ENCODE data around the gene WDFY2. TPM values are rescaled to one million over a fixed set of nuclear protein-coding genes. Genes with fewer than 3 reads are reported as not detected.

WDFY2 gene
- polyA plus RNA-seq, 1 donor from 2014 or later: 5.3 TPM

DNA sequence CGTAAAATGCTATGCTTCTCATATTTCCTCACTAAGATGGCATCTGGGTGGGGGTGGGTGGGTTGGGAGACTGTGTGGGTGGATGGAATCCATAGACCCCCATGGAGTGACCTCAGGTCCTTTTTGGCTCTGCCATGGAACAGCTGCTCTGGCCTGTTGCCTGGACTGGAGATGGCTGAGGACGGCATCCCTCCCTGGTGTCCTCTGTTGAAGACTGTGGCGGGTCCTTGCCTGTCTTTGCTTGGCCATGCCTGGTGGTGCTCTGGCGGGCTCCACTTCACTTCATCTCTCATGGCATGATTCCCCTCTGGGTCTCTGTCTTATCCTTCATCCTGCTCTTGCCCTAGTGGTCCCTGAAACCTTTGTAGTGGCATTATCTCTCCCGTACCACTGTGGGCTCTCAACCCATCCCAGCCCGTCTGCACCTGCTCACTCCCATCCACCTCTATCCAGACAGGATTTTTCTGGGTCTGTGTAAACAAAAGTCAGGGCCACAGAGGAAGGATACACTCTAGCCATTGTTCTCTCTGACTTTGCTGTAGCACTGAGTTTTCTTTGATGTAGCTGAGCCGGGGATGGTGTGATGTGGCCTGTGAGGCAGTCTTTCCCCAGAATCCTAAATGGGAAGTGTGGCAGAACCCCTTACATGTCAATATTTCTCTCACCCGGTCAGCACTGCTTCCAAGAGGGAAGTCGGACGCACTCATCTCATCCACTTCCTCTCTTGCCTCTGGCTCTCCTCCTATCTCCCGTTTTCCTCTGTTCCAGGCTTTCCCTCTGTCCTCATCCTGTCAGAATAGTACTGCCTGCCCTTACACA is 36.1 kb downstream of the WDFY2 start:
- no peaks in the 10 kb centered on the region for H3K9me2 ChIP-seq (ENCODE audit: insufficient read depth, low read length)
- no peaks in the 10 kb centered on the region for H3K36me3 ChIP-seq (ENCODE audit: insufficient read depth, low read length)
- H2AFZ ChIP-seq (ENCODE audit: low read depth, low read length): no peak overlapping the region
- H3K9ac ChIP-seq (ENCODE audit: low read length): no peak overlapping the region
- no peaks in the 10 kb centered on the region for H3F3A ChIP-seq (ENCODE audit: insufficient read depth, low read length, poor library complexity, severe bottlenecking)
- H4K20me1 ChIP-seq (ENCODE audit: insufficient read depth): no peaks in the 10 kb centered on the region
- H3K27ac ChIP-seq (ENCODE audit: low read length): no peak overlapping the region
- H3K4me2 ChIP-seq (ENCODE audit: low read length): no peak overlapping the region
- TF ChIP-seq POLR2AphosphoS5 (IDR thresholded peaks at IDR 0.05) (no peak), MXI1 (conservative IDR thresholded peaks at IDR 0.05; ENCODE audit: poor library complexity, severe bottlenecking) (no peak), RAD21 (conservative IDR thresholded peaks at IDR 0.05) (no peak), EP300 (conservative IDR thresholded peaks at IDR 0.05; ENCODE audit: poor library complexity, severe bottlenecking) (no peak)
- TF ChIP-seq, protein P1, sequence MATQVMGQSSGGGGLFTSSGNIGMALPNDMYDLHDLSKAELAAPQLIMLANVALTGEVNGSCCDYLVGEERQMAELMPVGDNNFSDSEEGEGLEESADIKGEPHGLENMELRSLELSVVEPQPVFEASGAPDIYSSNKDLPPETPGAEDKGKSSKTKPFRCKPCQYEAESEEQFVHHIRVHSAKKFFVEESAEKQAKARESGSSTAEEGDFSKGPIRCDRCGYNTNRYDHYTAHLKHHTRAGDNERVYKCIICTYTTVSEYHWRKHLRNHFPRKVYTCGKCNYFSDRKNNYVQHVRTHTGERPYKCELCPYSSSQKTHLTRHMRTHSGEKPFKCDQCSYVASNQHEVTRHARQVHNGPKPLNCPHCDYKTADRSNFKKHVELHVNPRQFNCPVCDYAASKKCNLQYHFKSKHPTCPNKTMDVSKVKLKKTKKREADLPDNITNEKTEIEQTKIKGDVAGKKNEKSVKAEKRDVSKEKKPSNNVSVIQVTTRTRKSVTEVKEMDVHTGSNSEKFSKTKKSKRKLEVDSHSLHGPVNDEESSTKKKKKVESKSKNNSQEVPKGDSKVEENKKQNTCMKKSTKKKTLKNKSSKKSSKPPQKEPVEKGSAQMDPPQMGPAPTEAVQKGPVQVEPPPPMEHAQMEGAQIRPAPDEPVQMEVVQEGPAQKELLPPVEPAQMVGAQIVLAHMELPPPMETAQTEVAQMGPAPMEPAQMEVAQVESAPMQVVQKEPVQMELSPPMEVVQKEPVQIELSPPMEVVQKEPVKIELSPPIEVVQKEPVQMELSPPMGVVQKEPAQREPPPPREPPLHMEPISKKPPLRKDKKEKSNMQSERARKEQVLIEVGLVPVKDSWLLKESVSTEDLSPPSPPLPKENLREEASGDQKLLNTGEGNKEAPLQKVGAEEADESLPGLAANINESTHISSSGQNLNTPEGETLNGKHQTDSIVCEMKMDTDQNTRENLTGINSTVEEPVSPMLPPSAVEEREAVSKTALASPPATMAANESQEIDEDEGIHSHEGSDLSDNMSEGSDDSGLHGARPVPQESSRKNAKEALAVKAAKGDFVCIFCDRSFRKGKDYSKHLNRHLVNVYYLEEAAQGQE (IDR thresholded peaks at IDR 0.05; ENCODE audit: borderline replicate concordance): no peak
- H3K4me3 ChIP-seq (ENCODE audit: low read length): no peak overlapping the region
- no peaks in the 10 kb centered on the region for H3K27me3 ChIP-seq (ENCODE audit: insufficient read depth, low read depth, low read length)
- no peaks in the 10 kb centered on the region for H3K79me2 ChIP-seq (replicated peaks; ENCODE audit: insufficient read depth, low read length)
- H3K9me3 ChIP-seq (ENCODE audit: low read length): no peaks in the 10 kb centered on the region

DNA sequence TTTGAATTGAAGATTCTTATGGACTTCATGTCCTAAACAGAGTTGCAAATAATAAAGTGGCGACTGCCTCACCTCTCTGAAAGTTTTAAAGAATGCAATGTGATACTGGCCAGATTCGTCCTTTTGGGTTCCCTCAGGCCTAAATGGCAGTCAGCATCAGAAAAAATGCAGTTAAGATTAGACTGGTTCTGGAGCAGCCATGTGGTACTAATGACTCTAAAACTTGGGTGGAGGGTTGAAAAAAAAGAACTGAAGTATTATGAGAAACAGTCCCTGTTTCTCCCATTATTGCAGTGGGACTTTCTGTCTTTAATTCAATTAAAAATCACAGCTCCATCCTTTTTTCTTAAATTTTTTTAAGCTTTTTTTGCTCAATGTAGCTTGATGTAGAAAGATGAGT is 37.3 kb downstream of the WDFY2 start:
- Histone ChIP-seq H4K20me1 (ENCODE audit: insufficient read depth) (no peaks in the 10 kb centered on the region), H3K36me3 (ENCODE audit: insufficient read depth, low read length) (no peaks in the 10 kb centered on the region), H3K27ac (ENCODE audit: low read length) (no peak overlapping the region), H3K27me3 (ENCODE audit: insufficient read depth, low read depth, low read length) (no peaks in the 10 kb centered on the region), H3K9me2 (ENCODE audit: insufficient read depth, low read length) (no peaks in the 10 kb centered on the region), H3K9me3 (ENCODE audit: low read length) (no peaks in the 10 kb centered on the region), H3F3A (ENCODE audit: insufficient read depth, low read length, poor library complexity, severe bottlenecking) (no peaks in the 10 kb centered on the region), H3K79me2 (replicated peaks; ENCODE audit: insufficient read depth, low read length) (no peaks in the 10 kb centered on the region), H3K4me3 (ENCODE audit: low read length) (no peak overlapping the region), H2AFZ (ENCODE audit: low read depth, low read length) (no peak overlapping the region), H3K9ac (ENCODE audit: low read length) (no peak overlapping the region), H3K4me2 (ENCODE audit: low read length) (no peak overlapping the region)
- TF ChIP-seq EP300 (conservative IDR thresholded peaks at IDR 0.05; ENCODE audit: poor library complexity, severe bottlenecking): no peak
- no peak for TF ChIP-seq EZH2 (IDR thresholded peaks at IDR 0.05; ENCODE audit: borderline replicate concordance, insufficient read depth, low read length, poor library complexity, severe bottlenecking)
- TF ChIP-seq POLR2AphosphoS5 (IDR thresholded peaks at IDR 0.05): no peak
- no peak for TF ChIP-seq MXI1 (conservative IDR thresholded peaks at IDR 0.05; ENCODE audit: poor library complexity, severe bottlenecking)
- TF ChIP-seq, protein P2, sequence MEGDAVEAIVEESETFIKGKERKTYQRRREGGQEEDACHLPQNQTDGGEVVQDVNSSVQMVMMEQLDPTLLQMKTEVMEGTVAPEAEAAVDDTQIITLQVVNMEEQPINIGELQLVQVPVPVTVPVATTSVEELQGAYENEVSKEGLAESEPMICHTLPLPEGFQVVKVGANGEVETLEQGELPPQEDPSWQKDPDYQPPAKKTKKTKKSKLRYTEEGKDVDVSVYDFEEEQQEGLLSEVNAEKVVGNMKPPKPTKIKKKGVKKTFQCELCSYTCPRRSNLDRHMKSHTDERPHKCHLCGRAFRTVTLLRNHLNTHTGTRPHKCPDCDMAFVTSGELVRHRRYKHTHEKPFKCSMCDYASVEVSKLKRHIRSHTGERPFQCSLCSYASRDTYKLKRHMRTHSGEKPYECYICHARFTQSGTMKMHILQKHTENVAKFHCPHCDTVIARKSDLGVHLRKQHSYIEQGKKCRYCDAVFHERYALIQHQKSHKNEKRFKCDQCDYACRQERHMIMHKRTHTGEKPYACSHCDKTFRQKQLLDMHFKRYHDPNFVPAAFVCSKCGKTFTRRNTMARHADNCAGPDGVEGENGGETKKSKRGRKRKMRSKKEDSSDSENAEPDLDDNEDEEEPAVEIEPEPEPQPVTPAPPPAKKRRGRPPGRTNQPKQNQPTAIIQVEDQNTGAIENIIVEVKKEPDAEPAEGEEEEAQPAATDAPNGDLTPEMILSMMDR (IDR thresholded peaks at IDR 0.05; ENCODE audit: poor library complexity, severe bottlenecking): no peak
- TF ChIP-seq, protein P1 (IDR thresholded peaks at IDR 0.05; ENCODE audit: borderline replicate concordance): no peak
- TF ChIP-seq RAD21 (conservative IDR thresholded peaks at IDR 0.05): no peak
- TF ChIP-seq SMC3 (conservative IDR thresholded peaks at IDR 0.05; ENCODE audit: poor library complexity): no peak
- TF ChIP-seq TAF1 (IDR thresholded peaks at IDR 0.05; ENCODE audit: low read depth): no peak
